Adipocyte (in vitro differentiated cells): Measurements from ENCODE around the gene CERCAM.
A peak's percentile ranks its signal among the peaks of the same experiment; 100 is the strongest.

ENCODE experiments used
- DNase-seq: peaks from one replicate; pipeline ENCODE4 v3.0.0-alpha.2; 2015; ENCODE audit warnings: low read depth
- H3K27me3 ChIP-seq: replicated peaks from 2 replicates; pipeline ENCODE4 v1.7.0; 2013; ENCODE audit warnings: mild to moderate bottlenecking, low read length, moderate library complexity; ENCODE audit not compliant: control insufficient read depth, insufficient read depth
- H3K36me3 ChIP-seq: 2 replicates; pipeline ENCODE4 v1.7.0; 2013; ENCODE audit warnings: low read length, mild to moderate bottlenecking, moderate library complexity; ENCODE audit not compliant: control insufficient read depth, insufficient read depth, severe bottlenecking
- H3K4me1 ChIP-seq: 2 replicates; pipeline ENCODE4 v1.7.0; 2013; ENCODE audit warnings: mild to moderate bottlenecking, low read length, moderate library complexity; ENCODE audit not compliant: control insufficient read depth, insufficient read depth
- H3K4me3 ChIP-seq: 2 replicates; pipeline ENCODE4 v1.7.0; 2013; ENCODE audit warnings: mild to moderate bottlenecking, low read length, moderate library complexity
- H3K9ac ChIP-seq: 2 replicates; pipeline ENCODE4 v1.7.0; 2013; ENCODE audit warnings: mild to moderate bottlenecking, low read length, moderate library complexity
- H3K9me3 ChIP-seq: 2 replicates; pipeline ENCODE4 v1.7.0; 2013; ENCODE audit warnings: mild to moderate bottlenecking, low read length, moderate library complexity; ENCODE audit not compliant: control insufficient read depth

Gene CERCAM

GRCh38 chr9:128394379-128395168 lies 26.1 kb upstream of the CERCAM start:
- no peak overlapping the region for H3K9ac ChIP-seq
- DNase-seq, result no peak

GRCh38 chr9:128396970-128397613 lies 23.6 kb upstream of the CERCAM start:
- H3K9me3 ChIP-seq, result no peaks in the 10 kb centered on the region
- H3K4me1 ChIP-seq, result peaks cover 6% of the 10 kb centered on the region
- no peak overlapping the region for H3K9ac ChIP-seq
- DNase-seq, result peak; percentile 34
- no peaks in the 10 kb centered on the region for H3K36me3 ChIP-seq
- H3K4me3 ChIP-seq, result no peak overlapping the region
- H3K27me3 ChIP-seq, result peaks cover 4% of the 10 kb centered on the region

More at GRCh38 chr9:128394379-128395168, 26.1 kb upstream of the CERCAM start:
- Histone ChIP-seq H3K4me1 (peaks cover 6% of the 10 kb centered on the region), H3K27me3 (peaks cover 2% of the 10 kb centered on the region), H3K4me3 (no peak overlapping the region), H3K9me3 (no peaks in the 10 kb centered on the region), H3K36me3 (peaks cover 19% of the 10 kb centered on the region)

GRCh38 chr9:128397831-128398230 lies 22.8 kb upstream of the CERCAM start:
- no peak for DNase-seq
- peaks cover 6% of the 10 kb centered on the region for H3K4me1 ChIP-seq
- peaks cover 4% of the 10 kb centered on the region for H3K27me3 ChIP-seq
- no peaks in the 10 kb centered on the region for H3K9me3 ChIP-seq
- H3K9ac ChIP-seq, result no peak overlapping the region
- no peak overlapping the region for H3K4me3 ChIP-seq
- no peaks in the 10 kb centered on the region for H3K36me3 ChIP-seq

GRCh38 chr9:128399861-128400260 lies 20.8 kb upstream of the CERCAM start:
- Histone ChIP-seq H3K27me3 (peaks cover 4% of the 10 kb centered on the region), H3K36me3 (no peaks in the 10 kb centered on the region), H3K9ac (no peak overlapping the region), H3K4me3 (no peak overlapping the region), H3K4me1 (peaks cover 6% of the 10 kb centered on the region), H3K9me3 (no peaks in the 10 kb centered on the region)
- no peak for DNase-seq

- H3K4me3 ChIP-seq, result no peak overlapping the region
- no peak for DNase-seq
- peaks cover 3% of the 10 kb centered on the region for H3K27me3 ChIP-seq
- no peaks in the 10 kb centered on the region for H3K36me3 ChIP-seq
- peaks cover 6% of the 10 kb centered on the region for H3K4me1 ChIP-seq
- H3K9ac ChIP-seq, result no peak overlapping the region
- no peaks in the 10 kb centered on the region for H3K9me3 ChIP-seq
Measured at GRCh38 chr9:128404560-128404959, 16.1 kb upstream of the CERCAM start.

- H3K9ac ChIP-seq, result no peak overlapping the region
- no peak overlapping the region for H3K4me3 ChIP-seq
- H3K9me3 ChIP-seq, result no peaks in the 10 kb centered on the region
- no peaks in the 10 kb centered on the region for H3K27me3 ChIP-seq
- H3K4me1 ChIP-seq, result peaks cover 6% of the 10 kb centered on the region
- DNase-seq, result no peak
- H3K36me3 ChIP-seq, result no peaks in the 10 kb centered on the region
Measured at GRCh38 chr9:128405077-128405779, 15.4 kb upstream of the CERCAM start.

- no peak for DNase-seq
- Histone ChIP-seq H3K4me1 (peaks cover 6% of the 10 kb centered on the region), H3K36me3 (no peaks in the 10 kb centered on the region), H3K9ac (no peak overlapping the region), H3K27me3 (no peaks in the 10 kb centered on the region), H3K4me3 (no peak overlapping the region), H3K9me3 (no peaks in the 10 kb centered on the region)
Measured at GRCh38 chr9:128405780-128406171, 14.9 kb upstream of the CERCAM start.

- Histone ChIP-seq H3K36me3 (no peaks in the 10 kb centered on the region), H3K9ac (no peak overlapping the region), H3K9me3 (no peaks in the 10 kb centered on the region), H3K4me3 (no peak overlapping the region), H3K4me1 (peaks cover 6% of the 10 kb centered on the region), H3K27me3 (no peaks in the 10 kb centered on the region)
- DNase-seq, result no peak
Measured at GRCh38 chr9:128406848-128407391, 13.7 kb upstream of the CERCAM start.

GRCh38 chr9:128408963-128409431 lies 11.7 kb upstream of the CERCAM start:
- no peaks in the 10 kb centered on the region for H3K27me3 ChIP-seq
- H3K4me1 ChIP-seq, result peaks cover 6% of the 10 kb centered on the region
- H3K4me3 ChIP-seq, result no peak overlapping the region
- H3K9ac ChIP-seq, result no peak overlapping the region
- no peaks in the 10 kb centered on the region for H3K9me3 ChIP-seq
- DNase-seq, result no peak
- no peaks in the 10 kb centered on the region for H3K36me3 ChIP-seq

GRCh38 chr9:128409450-128409849 lies 11.2 kb upstream of the CERCAM start:
- Histone ChIP-seq H3K4me1 (peaks cover 6% of the 10 kb centered on the region), H3K4me3 (no peak overlapping the region), H3K36me3 (no peaks in the 10 kb centered on the region), H3K27me3 (peaks cover under 1% of the 10 kb centered on the region), H3K9ac (no peak overlapping the region), H3K9me3 (no peaks in the 10 kb centered on the region)
- DNase-seq, result no peak

GRCh38 chr9:128409978-128410377 lies 10.7 kb upstream of the CERCAM start:
- DNase-seq, result peak; percentile 34
- no peak overlapping the region for H3K4me3 ChIP-seq

More at GRCh38 chr9:128409978-128410377, 10.7 kb upstream of the CERCAM start:
- H3K9me3 ChIP-seq, result no peaks in the 10 kb centered on the region
- peaks cover 6% of the 10 kb centered on the region for H3K27me3 ChIP-seq
- H3K9ac ChIP-seq, result no peak overlapping the region
- peaks cover 6% of the 10 kb centered on the region for H3K4me1 ChIP-seq
- no peaks in the 10 kb centered on the region for H3K36me3 ChIP-seq
